Measurements from ENCODE around the gene POLK. TPM values are rescaled to one million over a fixed set of nuclear protein-coding genes. Genes with fewer than 3 reads are reported as not detected.

Gene POLK
- total RNA-seq, 2 donors from 2014 or later = 11.3 to 14.8 TPM

- Histone ChIP-seq H3K9me3 (ENCODE audit: control insufficient read depth, low read length) (peaks cover 48% of the 10 kb centered on the region), H3K9ac (ENCODE audit: extremely low read depth, low read length, poor library complexity, severe bottlenecking) (no peak overlapping the region), H3K36me3 (ENCODE audit: control insufficient read depth, insufficient read depth, low read length) (peaks cover 6% of the 10 kb centered on the region), H3K27ac (ENCODE audit: low read depth, low read length) (no peak overlapping the region), H3K4me1 (ENCODE audit: control insufficient read depth, insufficient read depth, low read length) (peaks cover 11% of the 10 kb centered on the region), H3K27me3 (ENCODE audit: control insufficient read depth, insufficient read depth, low read length, poor library complexity, severe bottlenecking) (no peaks in the 10 kb centered on the region), H3K4me3 (ENCODE audit: low read length) (no peak overlapping the region)
- no peak for DNase-seq
- peaks cover 43% of the 10 kb centered on the region for H3K4me1 Mint-ChIP-seq
- no peak overlapping the region for H3K4me3 Mint-ChIP-seq
- peaks cover 7% of the 10 kb centered on the region for H3K9me3 Mint-ChIP-seq
- H3K36me3 Mint-ChIP-seq (ENCODE audit: low read depth) = peaks cover 19% of the 10 kb centered on the region
- H3K27ac Mint-ChIP-seq = no peak overlapping the region
- no peak for TF ChIP-seq CTCF (conservative IDR thresholded peaks at IDR 0.05)
- H3K27me3 Mint-ChIP-seq (ENCODE audit: insufficient read depth) = no peaks in the 10 kb centered on the region
- 88 to 100% methylated on average over 1 to 2 of the region's 2 CpGs for WGBS, 2 experiments (ENCODE audit: insufficient coverage in 1 of 2, insufficient read length in 1 of 2)
These were observed 40.5 kb upstream of the POLK start for GRCh38 chr5:75471193-75471592.

- peaks cover 43% of the 10 kb centered on the region for H3K9me3 ChIP-seq (ENCODE audit: control insufficient read depth, low read length)
- H3K4me3 ChIP-seq (ENCODE audit: low read length) = no peak overlapping the region
- Mint-ChIP-seq H3K9me3 (peaks cover 7% of the 10 kb centered on the region), H3K4me1 (peaks cover 48% of the 10 kb centered on the region), H3K27me3 (ENCODE audit: insufficient read depth) (no peaks in the 10 kb centered on the region), H3K36me3 (ENCODE audit: low read depth) (peaks cover 19% of the 10 kb centered on the region), H3K27ac (no peak overlapping the region), H3K4me3 (no peak overlapping the region)
- no peak overlapping the region for H3K27ac ChIP-seq (ENCODE audit: low read depth, low read length)
- H3K36me3 ChIP-seq (ENCODE audit: control insufficient read depth, insufficient read depth, low read length) = peaks cover 6% of the 10 kb centered on the region
- DNase-seq = no peak
- WGBS, 2 experiments (ENCODE audit: insufficient coverage in 1 of 2, insufficient read length in 1 of 2) = 80 to 97% methylated on average over 1 of the region's 1 CpG
- TF ChIP-seq CTCF (conservative IDR thresholded peaks at IDR 0.05) = no peak
- no peaks in the 10 kb centered on the region for H3K27me3 ChIP-seq (ENCODE audit: control insufficient read depth, insufficient read depth, low read length, poor library complexity, severe bottlenecking)
- H3K9ac ChIP-seq (ENCODE audit: extremely low read depth, low read length, poor library complexity, severe bottlenecking) = no peak overlapping the region
- H3K4me1 ChIP-seq (ENCODE audit: control insufficient read depth, insufficient read depth, low read length) = peaks cover 11% of the 10 kb centered on the region
These were observed 38.7 kb upstream of the POLK start for GRCh38 chr5:75472973-75473372.

DNA sequence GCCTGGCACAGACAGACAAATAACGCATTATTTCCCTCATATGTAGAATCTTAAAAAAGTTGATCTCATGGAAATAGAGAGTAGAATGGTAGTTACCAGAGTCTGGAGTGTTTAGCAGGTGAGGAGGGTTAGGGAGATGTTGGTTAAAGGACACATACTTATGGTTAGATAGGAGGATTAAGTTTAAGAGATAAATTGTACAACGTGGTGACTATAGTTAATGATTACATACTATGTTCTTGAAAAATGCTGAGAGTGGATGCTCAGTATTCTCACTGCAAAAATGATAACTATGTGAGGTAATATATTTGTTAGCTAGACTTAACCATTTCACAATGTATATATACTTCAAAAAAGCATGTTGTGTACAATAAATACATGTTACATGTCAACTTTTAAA, 38.2 kb upstream of the POLK start:
- Mint-ChIP-seq H3K36me3 (ENCODE audit: low read depth) (peaks cover 19% of the 10 kb centered on the region), H3K4me3 (no peak overlapping the region), H3K27ac (no peak overlapping the region)

More for the DNA sequence above, 38.2 kb upstream of the POLK start:
- Mint-ChIP-seq H3K9me3 (peaks cover 7% of the 10 kb centered on the region), H3K27me3 (ENCODE audit: insufficient read depth) (no peaks in the 10 kb centered on the region), H3K4me1 (peaks cover 47% of the 10 kb centered on the region)
- H3K9me3 ChIP-seq (ENCODE audit: control insufficient read depth, low read length) = peaks cover 38% of the 10 kb centered on the region
- no peak overlapping the region for H3K9ac ChIP-seq (ENCODE audit: extremely low read depth, low read length, poor library complexity, severe bottlenecking)
- H3K36me3 ChIP-seq (ENCODE audit: control insufficient read depth, insufficient read depth, low read length) = peaks cover 6% of the 10 kb centered on the region
- H3K27ac ChIP-seq (ENCODE audit: low read depth, low read length) = no peak overlapping the region
- peaks cover 9% of the 10 kb centered on the region for H3K4me1 ChIP-seq (ENCODE audit: control insufficient read depth, insufficient read depth, low read length)
- 84 to 100% methylated on average over 1 to 2 of the region's 2 CpGs for WGBS, 2 experiments (ENCODE audit: insufficient coverage in 1 of 2, insufficient read length in 1 of 2)
- no peak for DNase-seq
- H3K4me3 ChIP-seq (ENCODE audit: low read length) = no peak overlapping the region
- no peaks in the 10 kb centered on the region for H3K27me3 ChIP-seq (ENCODE audit: control insufficient read depth, insufficient read depth, low read length, poor library complexity, severe bottlenecking)
- TF ChIP-seq CTCF (conservative IDR thresholded peaks at IDR 0.05) = no peak
